ENCODE data around the gene MAGI1. TPM values are rescaled to one million over a fixed set of nuclear protein-coding genes. Genes with fewer than 3 reads are reported as not detected.

MAGI1 gene
- total RNA-seq, 2 experiments from 2014 or later, result 0.47 to 0.51 TPM

- Mint-ChIP-seq H3K4me3 (no peak overlapping the region), H3K27me3 (no peaks in the 10 kb centered on the region), H3K36me3 (ENCODE audit: low read depth) (no peaks in the 10 kb centered on the region), H3K9me3 (peaks cover 7% of the 10 kb centered on the region), H3K27ac (no peak overlapping the region), H3K4me1 (ENCODE audit: low read depth) (peaks cover 12% of the 10 kb centered on the region)
- DNase-seq, result no peak
- intact Hi-C loops (cut with micrococcal nuclease), result no loop called here
- CTCF ChIA-PET, result no interaction called here
- POLR2A ChIA-PET, result no interaction called here
- no peak for TF ChIP-seq CTCF (IDR thresholded peaks at IDR 0.05)
- no peak for ATAC-seq
Measured at GRCh38 chr3:65968996-65969395, 69.7 kb downstream of the MAGI1 start.

- Mint-ChIP-seq H3K27ac (no peak overlapping the region), H3K4me1 (ENCODE audit: low read depth) (peaks cover 19% of the 10 kb centered on the region), H3K36me3 (ENCODE audit: low read depth) (no peaks in the 10 kb centered on the region), H3K27me3 (no peaks in the 10 kb centered on the region), H3K4me3 (no peak overlapping the region), H3K9me3 (peaks cover 7% of the 10 kb centered on the region)
- ChIA-PET POLR2A (no interaction called here), CTCF (no interaction called here)
- intact Hi-C loops (cut with micrococcal nuclease), result no loop called here
- ATAC-seq (no peak), DNase-seq (no peak)
- no peak for TF ChIP-seq CTCF (IDR thresholded peaks at IDR 0.05)
Measured at GRCh38 chr3:65967451-65967850, 71.3 kb downstream of the MAGI1 start.

- ATAC-seq, result no peak
- no peak for TF ChIP-seq CTCF (IDR thresholded peaks at IDR 0.05)
- intact Hi-C loops (cut with micrococcal nuclease), result no loop called here
- H3K36me3 Mint-ChIP-seq (ENCODE audit: low read depth), result no peaks in the 10 kb centered on the region
- DNase-seq, result no peak
- ChIA-PET POLR2A (no interaction called here), CTCF (no interaction called here)
- H3K4me1 Mint-ChIP-seq (ENCODE audit: low read depth), result peaks cover 19% of the 10 kb centered on the region
- H3K27me3 Mint-ChIP-seq, result no peaks in the 10 kb centered on the region
- peaks cover 7% of the 10 kb centered on the region for H3K9me3 Mint-ChIP-seq
- H3K4me3 Mint-ChIP-seq, result no peak overlapping the region
- H3K27ac Mint-ChIP-seq, result peak overlapping the region; percentile 65
Measured at GRCh38 chr3:65964838-65965237, 73.9 kb downstream of the MAGI1 start.

GRCh38 chr3:65963787-65964677 lies 74.7 kb downstream of the MAGI1 start:
- DNase-seq, result peak; percentile 91
- ChIA-PET CTCF (no interaction called here), POLR2A (interaction anchor here (0.7 kb wide), 1 partner anchor 71 kb away, joined by 3 read pairs; no protein-coding TSS in a partner anchor)
- Mint-ChIP-seq H3K36me3 (ENCODE audit: low read depth) (no peaks in the 10 kb centered on the region), H3K27ac (peak overlapping the region; percentile 81), H3K27me3 (no peaks in the 10 kb centered on the region), H3K4me3 (peak overlapping the region; percentile 4), H3K9me3 (peaks cover 7% of the 10 kb centered on the region), H3K4me1 (ENCODE audit: low read depth) (peaks cover 19% of the 10 kb centered on the region)
- peak; percentile 94 for ATAC-seq
- intact Hi-C loops (cut with micrococcal nuclease), result no loop called here
- no peak for TF ChIP-seq CTCF (IDR thresholded peaks at IDR 0.05)

- Mint-ChIP-seq H3K4me1 (ENCODE audit: low read depth) (peaks cover 19% of the 10 kb centered on the region), H3K4me3 (no peak overlapping the region), H3K27me3 (no peaks in the 10 kb centered on the region), H3K36me3 (ENCODE audit: low read depth) (no peaks in the 10 kb centered on the region), H3K27ac (no peak overlapping the region), H3K9me3 (peaks cover 7% of the 10 kb centered on the region)
- ChIA-PET CTCF (no interaction called here), POLR2A (no interaction called here)
- intact Hi-C loops (cut with micrococcal nuclease), result no loop called here
- TF ChIP-seq CTCF (IDR thresholded peaks at IDR 0.05), result no peak
- ATAC-seq (no peak), DNase-seq (no peak)
Measured at GRCh38 chr3:65961733-65962132, 77.0 kb downstream of the MAGI1 start.
